ENCODE results near the gene TRIM58.

Gene TRIM58, protein sequence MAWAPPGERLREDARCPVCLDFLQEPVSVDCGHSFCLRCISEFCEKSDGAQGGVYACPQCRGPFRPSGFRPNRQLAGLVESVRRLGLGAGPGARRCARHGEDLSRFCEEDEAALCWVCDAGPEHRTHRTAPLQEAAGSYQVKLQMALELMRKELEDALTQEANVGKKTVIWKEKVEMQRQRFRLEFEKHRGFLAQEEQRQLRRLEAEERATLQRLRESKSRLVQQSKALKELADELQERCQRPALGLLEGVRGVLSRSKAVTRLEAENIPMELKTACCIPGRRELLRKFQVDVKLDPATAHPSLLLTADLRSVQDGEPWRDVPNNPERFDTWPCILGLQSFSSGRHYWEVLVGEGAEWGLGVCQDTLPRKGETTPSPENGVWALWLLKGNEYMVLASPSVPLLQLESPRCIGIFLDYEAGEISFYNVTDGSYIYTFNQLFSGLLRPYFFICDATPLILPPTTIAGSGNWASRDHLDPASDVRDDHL

DNA sequence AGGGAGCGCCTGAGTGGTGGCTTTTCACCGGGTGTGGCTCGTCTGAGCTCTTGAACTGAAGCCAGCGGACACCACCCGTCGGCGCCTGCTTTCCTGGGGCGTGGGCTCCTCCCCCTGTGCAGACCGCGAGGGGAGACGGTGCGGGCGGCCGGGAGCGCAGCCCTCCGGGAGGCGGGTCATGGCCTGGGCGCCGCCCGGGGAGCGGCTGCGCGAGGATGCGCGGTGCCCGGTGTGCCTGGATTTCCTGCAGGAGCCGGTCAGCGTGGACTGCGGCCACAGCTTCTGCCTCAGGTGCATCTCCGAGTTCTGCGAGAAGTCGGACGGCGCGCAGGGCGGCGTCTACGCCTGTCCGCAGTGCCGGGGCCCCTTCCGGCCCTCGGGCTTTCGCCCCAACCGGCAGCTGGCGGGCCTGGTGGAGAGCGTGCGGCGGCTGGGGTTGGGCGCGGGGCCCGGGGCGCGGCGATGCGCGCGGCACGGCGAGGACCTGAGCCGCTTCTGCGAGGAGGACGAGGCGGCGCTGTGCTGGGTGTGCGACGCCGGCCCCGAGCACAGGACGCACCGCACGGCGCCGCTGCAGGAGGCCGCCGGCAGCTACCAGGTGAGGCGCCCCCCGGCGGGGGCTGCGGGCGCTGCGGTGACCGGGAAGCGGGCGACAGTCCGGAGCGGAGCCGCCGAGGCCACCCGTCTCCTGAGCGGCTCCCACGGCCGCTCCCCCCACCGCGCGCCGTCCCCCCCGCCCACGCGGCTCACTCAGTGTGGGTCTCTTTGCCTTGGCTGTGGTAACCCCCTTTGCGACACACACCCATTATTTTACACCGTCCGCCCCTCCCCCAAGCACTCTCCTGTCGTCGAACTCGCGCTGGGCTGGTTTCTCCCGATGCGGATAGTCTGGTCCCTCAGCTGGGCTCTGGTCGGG is at the start of gene TRIM58:
TSS of gene TRIM58 (plus strand) at position 119 of the 916 bp plus-strand sequence. CDS start at position 179, 60 bp downstream.
- Histone ChIP-seq H3K27ac (ENCODE audit: low read depth, low read length, poor library complexity, severe bottlenecking) (no peak within 1 kb of the TSS), H3K36me3 (ENCODE audit: insufficient read depth, low read length) (no peaks in the 10 kb centered on the region), H3K4me2 (ENCODE audit: low read length) (no peak within 1 kb of the TSS), H3K4me1 (ENCODE audit: insufficient read depth, low read length, severe bottlenecking) (no peaks in the 10 kb centered on the region), H3K27me3 (ENCODE audit: insufficient read depth, low read length) (no peaks in the 10 kb centered on the region), H3K9ac (ENCODE audit: low read length) (no peak within 1 kb of the TSS), H3K9me2 (ENCODE audit: low read depth, low read length) (no peaks in the 10 kb centered on the region), H4K20me1 (ENCODE audit: insufficient read depth, low read length) (no peaks in the 10 kb centered on the region), H3K79me2 (ENCODE audit: insufficient read depth, low read length) (no peaks in the 10 kb centered on the region), H3F3A (ENCODE audit: insufficient read depth, low read length) (no peaks in the 10 kb centered on the region), H3K4me3 (ENCODE audit: low read depth, low read length, poor library complexity, severe bottlenecking) (no peak within 1 kb of the TSS), H3K9me3 (ENCODE audit: low read length) (no peaks in the 10 kb centered on the region), H2AFZ (ENCODE audit: low read length) (no peak within 1 kb of the TSS)
- TF ChIP-seq, protein P1, sequence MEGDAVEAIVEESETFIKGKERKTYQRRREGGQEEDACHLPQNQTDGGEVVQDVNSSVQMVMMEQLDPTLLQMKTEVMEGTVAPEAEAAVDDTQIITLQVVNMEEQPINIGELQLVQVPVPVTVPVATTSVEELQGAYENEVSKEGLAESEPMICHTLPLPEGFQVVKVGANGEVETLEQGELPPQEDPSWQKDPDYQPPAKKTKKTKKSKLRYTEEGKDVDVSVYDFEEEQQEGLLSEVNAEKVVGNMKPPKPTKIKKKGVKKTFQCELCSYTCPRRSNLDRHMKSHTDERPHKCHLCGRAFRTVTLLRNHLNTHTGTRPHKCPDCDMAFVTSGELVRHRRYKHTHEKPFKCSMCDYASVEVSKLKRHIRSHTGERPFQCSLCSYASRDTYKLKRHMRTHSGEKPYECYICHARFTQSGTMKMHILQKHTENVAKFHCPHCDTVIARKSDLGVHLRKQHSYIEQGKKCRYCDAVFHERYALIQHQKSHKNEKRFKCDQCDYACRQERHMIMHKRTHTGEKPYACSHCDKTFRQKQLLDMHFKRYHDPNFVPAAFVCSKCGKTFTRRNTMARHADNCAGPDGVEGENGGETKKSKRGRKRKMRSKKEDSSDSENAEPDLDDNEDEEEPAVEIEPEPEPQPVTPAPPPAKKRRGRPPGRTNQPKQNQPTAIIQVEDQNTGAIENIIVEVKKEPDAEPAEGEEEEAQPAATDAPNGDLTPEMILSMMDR (IDR thresholded peaks at IDR 0.05; ENCODE audit: low read length): no peak
- TF ChIP-seq EZH2 (IDR thresholded peaks at IDR 0.05; ENCODE audit: borderline replicate concordance, low read length): no peak

DNA sequence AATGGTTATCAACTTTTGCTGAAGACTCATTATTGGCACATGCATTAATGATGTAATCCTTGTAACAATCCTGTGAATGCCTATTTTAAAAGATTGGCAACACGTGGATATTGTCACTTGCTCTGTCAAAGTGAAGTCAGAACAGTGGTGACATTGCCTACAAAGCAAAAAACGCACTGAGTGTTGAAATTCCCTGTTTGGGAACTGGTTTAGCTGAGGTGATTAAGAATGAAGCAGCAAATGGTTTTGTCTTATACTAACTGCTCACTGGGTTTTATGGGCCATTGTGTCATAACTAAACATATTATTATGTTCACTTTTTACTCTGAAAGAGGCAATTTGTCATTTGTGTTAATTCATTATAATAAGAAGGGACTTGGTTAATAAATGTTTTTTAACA is 44.4 kb upstream of the TRIM58 start:
- H4K20me1 ChIP-seq (ENCODE audit: insufficient read depth, low read length): no peaks in the 10 kb centered on the region
- no peaks in the 10 kb centered on the region for H3K27me3 ChIP-seq (ENCODE audit: insufficient read depth, low read length)
- H3K4me3 ChIP-seq (ENCODE audit: low read depth, low read length, poor library complexity, severe bottlenecking): no peak overlapping the region
- no peak for TF ChIP-seq EZH2 (IDR thresholded peaks at IDR 0.05; ENCODE audit: borderline replicate concordance, low read length)
- TF ChIP-seq, protein P1 (IDR thresholded peaks at IDR 0.05; ENCODE audit: low read length): no peak
- H3K27ac ChIP-seq (ENCODE audit: low read depth, low read length, poor library complexity, severe bottlenecking): no peak overlapping the region
- no peaks in the 10 kb centered on the region; the same call in 1 of the 2 replicates for H3K9me2 ChIP-seq (ENCODE audit: low read depth, low read length)
- H3K9ac ChIP-seq (ENCODE audit: low read length): no peak overlapping the region
- no peaks in the 10 kb centered on the region for H3K9me3 ChIP-seq (ENCODE audit: low read length)
- no peak overlapping the region for H2AFZ ChIP-seq (ENCODE audit: low read length)
- no peaks in the 10 kb centered on the region for H3K79me2 ChIP-seq (ENCODE audit: insufficient read depth, low read length)
- H3K4me2 ChIP-seq (ENCODE audit: low read length): no peak overlapping the region
- H3F3A ChIP-seq (ENCODE audit: insufficient read depth, low read length): no peaks in the 10 kb centered on the region
- no peaks in the 10 kb centered on the region for H3K36me3 ChIP-seq (ENCODE audit: insufficient read depth, low read length)
- H3K4me1 ChIP-seq (ENCODE audit: insufficient read depth, low read length, severe bottlenecking): no peaks in the 10 kb centered on the region

DNA sequence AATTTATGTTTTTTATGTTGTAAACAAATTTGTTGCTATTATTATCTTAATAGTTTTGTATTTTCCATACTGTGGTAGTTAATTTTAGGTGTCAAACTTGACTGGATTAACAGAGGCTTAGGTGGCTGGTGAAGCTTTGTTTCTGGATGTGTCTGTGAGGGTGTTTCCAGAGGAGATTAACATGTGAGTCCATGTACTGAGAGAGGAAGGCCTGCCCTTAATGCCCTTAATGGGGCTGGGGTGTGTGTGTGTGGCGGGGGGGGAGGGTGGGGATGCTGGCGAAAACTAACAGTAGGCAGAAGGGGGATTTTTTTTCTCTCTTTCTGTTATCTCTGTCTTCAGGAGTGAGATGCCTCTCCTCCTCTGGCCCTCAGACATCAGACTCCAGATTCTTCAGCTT is 34.9 kb upstream of the TRIM58 start:
- Histone ChIP-seq H3K4me3 (ENCODE audit: low read depth, low read length, poor library complexity, severe bottlenecking) (no peak overlapping the region), H3K9me3 (ENCODE audit: low read length) (no peaks in the 10 kb centered on the region), H3K27me3 (ENCODE audit: insufficient read depth, low read length) (no peaks in the 10 kb centered on the region), H3K79me2 (ENCODE audit: insufficient read depth, low read length) (no peaks in the 10 kb centered on the region), H3K36me3 (ENCODE audit: insufficient read depth, low read length) (no peaks in the 10 kb centered on the region), H2AFZ (ENCODE audit: low read length) (no peak overlapping the region), H3K4me2 (ENCODE audit: low read length) (no peak overlapping the region), H3F3A (ENCODE audit: insufficient read depth, low read length) (no peaks in the 10 kb centered on the region), H3K4me1 (ENCODE audit: insufficient read depth, low read length, severe bottlenecking) (no peaks in the 10 kb centered on the region), H3K9me2 (ENCODE audit: low read depth, low read length) (no peaks in the 10 kb centered on the region), H4K20me1 (ENCODE audit: insufficient read depth, low read length) (no peaks in the 10 kb centered on the region), H3K27ac (ENCODE audit: low read depth, low read length, poor library complexity, severe bottlenecking) (no peak overlapping the region), H3K9ac (ENCODE audit: low read length) (no peak overlapping the region)
- TF ChIP-seq, protein P1 (IDR thresholded peaks at IDR 0.05; ENCODE audit: low read length): no peak
- no peak for TF ChIP-seq EZH2 (IDR thresholded peaks at IDR 0.05; ENCODE audit: borderline replicate concordance, low read length)
